Midbrain (tissue), 1 donor: ENCODE measurements around the gene FUT6.
"Not testable (repeated sequence)": the region's sequence is repeated elsewhere in the genome, so short reads cannot be mapped to it uniquely, and the experiment has no call there.

Source experiments
- DNase-seq: peaks from one replicate; lab custom pipeline; 2025; lab: John Stamatoyannopoulos, UW

FUT6 gene

GRCh38 chr19:5839065-5840017 is at the start of gene FUT6:
TSS of gene FUT6 (minus strand) at chr19:5839702. CDS start at chr19:5832567, 7,135 bp downstream.
- DNase-seq: no peak

- not testable (repeated sequence) for DNase-seq
Measured at GRCh38 chr19:5884065-5884811, 44.7 kb upstream of the FUT6 start.

GRCh38 chr19:5883157-5883873 is 43.8 kb upstream of the FUT6 start:
- DNase-seq: not testable (repeated sequence)

- DNase-seq: no peak
Measured at GRCh38 chr19:5882421-5882968, 43.0 kb upstream of the FUT6 start.

GRCh38 chr19:5881543-5882299 is 42.2 kb upstream of the FUT6 start:
- no peak for DNase-seq

- DNase-seq: no peak
Measured at GRCh38 chr19:5880604-5881078, 41.1 kb upstream of the FUT6 start.

- no peak for DNase-seq
Measured at GRCh38 chr19:5880196-5880595, 40.7 kb upstream of the FUT6 start.

GRCh38 chr19:5877882-5878281 is 38.4 kb upstream of the FUT6 start:
- DNase-seq: no peak

- no peak for DNase-seq
Measured at GRCh38 chr19:5877427-5877826, 37.9 kb upstream of the FUT6 start.

GRCh38 chr19:5874496-5874895 is 35.0 kb upstream of the FUT6 start:
- not testable (repeated sequence) for DNase-seq

GRCh38 chr19:5873617-5874199 is 34.2 kb upstream of the FUT6 start:
- no peak for DNase-seq

- DNase-seq: no peak
Measured at GRCh38 chr19:5870986-5871394, 31.5 kb upstream of the FUT6 start.

- no peak for DNase-seq
Measured at GRCh38 chr19:5867201-5868136, 28.0 kb upstream of the FUT6 start.

- no peak for DNase-seq
Measured at GRCh38 chr19:5865772-5866171, 26.3 kb upstream of the FUT6 start.

GRCh38 chr19:5864725-5865486 is 25.4 kb upstream of the FUT6 start:
- no peak for DNase-seq

- DNase-seq: no peak
Measured at GRCh38 chr19:5864013-5864720, 24.7 kb upstream of the FUT6 start.

- DNase-seq: no peak
Measured at GRCh38 chr19:5863030-5863665, 23.6 kb upstream of the FUT6 start.
